Keratinocyte (primary cell): ENCODE measurements around the gene FOXB2. TPM values are rescaled to one million over a fixed set of nuclear protein-coding genes. Genes with fewer than 3 reads are reported as not detected.

Experiments
- DNase-seq: peaks from one replicate; pipeline ENCODE4 v3.0.0-alpha.2; 2011; ENCODE audit warnings: low read depth, missing footprints, low spot score
- FAIRE-seq: peaks from 2 replicates; lab custom pipeline; 2011; peaks lifted over from hg19 to GRCh38; lab: Jason Lieb, UNC
- H2AFZ ChIP-seq: 2 replicates; pipeline ENCODE4 v1.6.0; 2012; ENCODE audit warnings: low read length, control low read depth, inconsistent platforms; ENCODE audit not compliant: control insufficient read depth
- H3K27ac ChIP-seq: 2 replicates; pipeline ENCODE4 v1.5.1; 2011; ENCODE audit warnings: low read length; ENCODE audit not compliant: control insufficient read depth, insufficient read depth
- H3K27me3 ChIP-seq: 3 replicates; pipeline ENCODE4 v1.6.0; 2011; ENCODE audit warnings: low read length; ENCODE audit not compliant: control insufficient read depth, insufficient read depth; ENCODE audit errors: extremely low read depth
- H3K36me3 ChIP-seq, 2 experiments: 2 replicates in 1 of 2; 3 replicates in 1 of 2; pipeline ENCODE4 v1.5.1; 2011; ENCODE audit warnings: low read length in 2 of 2, mild to moderate bottlenecking in 1 of 2; ENCODE audit not compliant: control insufficient read depth in 2 of 2, insufficient read depth in 2 of 2; ENCODE audit errors: extremely low read depth in 1 of 2
- H3K4me1 ChIP-seq: 3 replicates; pipeline ENCODE4 v1.5.1; 2011; ENCODE audit warnings: low read length; ENCODE audit not compliant: control insufficient read depth, insufficient read depth; ENCODE audit errors: extremely low read depth
- H3K4me2 ChIP-seq: 3 replicates; pipeline ENCODE4 v1.6.0; 2011; ENCODE audit warnings: low read depth, low read length; ENCODE audit not compliant: control insufficient read depth, insufficient read depth; ENCODE audit errors: extremely low read depth
- H3K4me3 ChIP-seq, 3 experiments: fragments of 200-600 bp in 1 of 3; sonication (generic) in 1 of 3; 2 replicates in 2 of 3; 3 replicates in 1 of 3; pipeline ENCODE4 v1.5.1; 2011 to 2016; ENCODE audit warnings: low read length in 3 of 3, mild to moderate bottlenecking in 3 of 3, control low read depth in 2 of 3, inconsistent platforms in 1 of 3, low read depth in 1 of 3, mixed read lengths in 1 of 3, mixed run types in 1 of 3, moderate library complexity in 1 of 3; ENCODE audit not compliant: control insufficient read depth in 2 of 3, insufficient read depth in 2 of 3; ENCODE audit errors: extremely low read depth in 1 of 3
- H3K79me2 ChIP-seq: 2 replicates; pipeline ENCODE4 v1.6.0; 2012; ENCODE audit warnings: low read length; ENCODE audit not compliant: control insufficient read depth, insufficient read depth
- H3K9ac ChIP-seq: 3 replicates; pipeline ENCODE4 v1.6.0; 2011; ENCODE audit warnings: low read length; ENCODE audit not compliant: control insufficient read depth, insufficient read depth; ENCODE audit errors: extremely low read depth
- H3K9me1 ChIP-seq: 3 replicates; pipeline ENCODE4 v1.6.0; 2011; ENCODE audit warnings: low read length; ENCODE audit not compliant: control insufficient read depth, insufficient read depth; ENCODE audit errors: extremely low read depth
- H3K9me3 ChIP-seq: 2 replicates; pipeline ENCODE4 v1.5.1; 2012; ENCODE audit warnings: low read depth, low read length; ENCODE audit not compliant: control insufficient read depth
- H4K20me1 ChIP-seq: 3 replicates; pipeline ENCODE4 v1.6.0; 2011; ENCODE audit warnings: low read length; ENCODE audit not compliant: control insufficient read depth, insufficient read depth; ENCODE audit errors: extremely low read depth
- EZH2 ChIP-seq: IDR thresholded peaks from one replicate; pipeline ENCODE4 v1.6.1; 2012; ENCODE audit warnings: inconsistent platforms, mild to moderate bottlenecking, low read length, moderate library complexity
- dilution Hi-C: fragments of 300-500 bp; cut with MboI; formaldehyde crosslinking; loops from one replicate; pipeline ENCODE4 v1.7.0; 2020; ENCODE audit warnings: low sequenced_read_pairs; ENCODE audit not compliant: extremely low pct_ligation_motif_present
- polyA plus RNA-seq, 5 experiments: library from polyadenylated mRNA; depleted of rRNA in 3 of 5; stranded (reverse) in 3 of 5; stranded (forward) in 1 of 5; unstranded in 1 of 5; fragments of >200 nt; gene quantifications; 1 replicate in 1 of 5; 2 replicates in 3 of 5; 3 replicates in 1 of 5; pipeline versions ENCODE4 v1.2.1 to v1.2.3, GENCODE V29; 2011 to 2012; ENCODE audit warnings: missing spikeins in 2 of 5, low read depth in 1 of 5, low replicate concordance in 1 of 5
- TF ChIP-seq, protein P1 (sequence below), 3 experiments: IDR thresholded peaks in 1 of 3; conservative IDR thresholded peaks in 1 of 3; optimal IDR thresholded peaks in 1 of 3; 2 replicates in 2 of 3; 3 replicates in 1 of 3; pipeline versions ENCODE3 to v1.5.1; 2011; ENCODE audit warnings: low read length in 3 of 3, mild to moderate bottlenecking in 3 of 3, moderate library complexity in 2 of 3, control low read depth in 1 of 3, inconsistent platforms in 1 of 3; ENCODE audit not compliant: insufficient read depth in 2 of 3; ENCODE audit errors: extremely low read depth in 1 of 3

Gene FOXB2
- polyA plus RNA-seq, 1 donor (not counting 4 experiments of a cell fraction or from before 2014, with no cell fraction given), result not detected

DNA sequence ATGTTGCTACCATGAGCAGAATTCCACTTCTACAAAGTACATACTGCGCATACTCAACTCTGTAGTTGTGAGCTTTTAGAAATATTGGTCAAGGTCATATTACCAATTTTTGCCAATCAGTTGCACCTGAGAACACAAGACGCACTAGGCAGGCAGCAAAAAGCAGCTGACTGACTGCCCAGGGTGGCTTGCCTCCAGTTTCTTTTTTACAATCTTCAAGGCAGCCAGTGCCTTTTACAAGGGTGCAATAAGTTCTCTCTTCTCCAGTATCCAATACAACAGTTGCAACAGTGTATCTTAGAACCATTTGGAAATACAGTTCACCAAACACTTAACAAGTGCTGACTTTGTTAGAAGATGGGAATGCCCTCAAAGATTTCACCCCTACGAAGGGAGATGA, 16.1 kb upstream of the FOXB2 start:
- no peak overlapping the region for H3K4me3 ChIP-seq
- H2AFZ ChIP-seq, result no peak overlapping the region
- H3K79me2 ChIP-seq, result no peaks in the 10 kb centered on the region
- DNase-seq (no peak), FAIRE-seq (no peak)
- H3K9ac ChIP-seq, result no peak overlapping the region
- no peaks in the 10 kb centered on the region for H3K9me3 ChIP-seq
- no peak overlapping the region for H3K27ac ChIP-seq
- dilution Hi-C loops, result no loop called here
- no peaks in the 10 kb centered on the region for H3K9me1 ChIP-seq
- no peak for TF ChIP-seq EZH2
- TF ChIP-seq, protein P1, sequence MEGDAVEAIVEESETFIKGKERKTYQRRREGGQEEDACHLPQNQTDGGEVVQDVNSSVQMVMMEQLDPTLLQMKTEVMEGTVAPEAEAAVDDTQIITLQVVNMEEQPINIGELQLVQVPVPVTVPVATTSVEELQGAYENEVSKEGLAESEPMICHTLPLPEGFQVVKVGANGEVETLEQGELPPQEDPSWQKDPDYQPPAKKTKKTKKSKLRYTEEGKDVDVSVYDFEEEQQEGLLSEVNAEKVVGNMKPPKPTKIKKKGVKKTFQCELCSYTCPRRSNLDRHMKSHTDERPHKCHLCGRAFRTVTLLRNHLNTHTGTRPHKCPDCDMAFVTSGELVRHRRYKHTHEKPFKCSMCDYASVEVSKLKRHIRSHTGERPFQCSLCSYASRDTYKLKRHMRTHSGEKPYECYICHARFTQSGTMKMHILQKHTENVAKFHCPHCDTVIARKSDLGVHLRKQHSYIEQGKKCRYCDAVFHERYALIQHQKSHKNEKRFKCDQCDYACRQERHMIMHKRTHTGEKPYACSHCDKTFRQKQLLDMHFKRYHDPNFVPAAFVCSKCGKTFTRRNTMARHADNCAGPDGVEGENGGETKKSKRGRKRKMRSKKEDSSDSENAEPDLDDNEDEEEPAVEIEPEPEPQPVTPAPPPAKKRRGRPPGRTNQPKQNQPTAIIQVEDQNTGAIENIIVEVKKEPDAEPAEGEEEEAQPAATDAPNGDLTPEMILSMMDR (optimal IDR thresholded peaks at IDR 0.05 in 1 of 3, IDR thresholded peaks at IDR 0.05 in 1 of 3, conservative IDR thresholded peaks at IDR 0.05 in 1 of 3; ENCODE audit: extremely low read depth in 1 of 3, insufficient read depth in 2 of 3, low read length in 3 of 3), result no peak
- no peaks in the 10 kb centered on the region for H3K27me3 ChIP-seq
- no peak overlapping the region for H3K4me2 ChIP-seq
- no peaks in the 10 kb centered on the region for H3K4me1 ChIP-seq
- H3K36me3 ChIP-seq, result no peaks in the 10 kb centered on the region
- no peaks in the 10 kb centered on the region for H4K20me1 ChIP-seq

DNA sequence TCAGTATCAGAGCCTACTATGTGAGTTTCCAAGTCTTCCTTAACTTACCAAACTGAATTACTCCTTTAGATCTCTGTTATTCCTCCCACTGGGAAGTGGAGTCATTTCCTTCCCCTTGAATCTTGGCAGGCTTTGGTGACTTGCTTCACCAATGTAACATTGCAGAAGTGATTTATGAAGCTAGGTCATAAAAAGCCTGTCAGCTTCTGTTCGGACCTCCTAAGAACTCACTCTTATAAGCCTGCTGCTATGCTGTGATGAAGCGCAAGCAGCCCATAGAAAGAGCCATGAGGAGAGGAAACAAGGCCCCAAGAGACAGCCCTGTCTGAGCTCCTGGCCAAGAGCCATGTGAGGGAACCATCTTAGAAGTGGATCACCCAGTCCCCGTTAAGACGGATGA, 14.2 kb upstream of the FOXB2 start:
- no peaks in the 10 kb centered on the region for H3K4me1 ChIP-seq
- no peaks in the 10 kb centered on the region for H3K9me3 ChIP-seq
- no peaks in the 10 kb centered on the region for H3K27me3 ChIP-seq
- H3K27ac ChIP-seq, result no peak overlapping the region
- no peaks in the 10 kb centered on the region for H4K20me1 ChIP-seq
- no peaks in the 10 kb centered on the region for H3K79me2 ChIP-seq
- no peaks in the 10 kb centered on the region for H3K36me3 ChIP-seq
- no peaks in the 10 kb centered on the region for H3K9me1 ChIP-seq
- dilution Hi-C loops, result no loop called here
- FAIRE-seq (no peak), DNase-seq (no peak)
- no peak overlapping the region for H2AFZ ChIP-seq
- H3K4me2 ChIP-seq, result no peak overlapping the region
- no peak overlapping the region for H3K4me3 ChIP-seq
- no peak for TF ChIP-seq EZH2
- TF ChIP-seq, protein P1 (optimal IDR thresholded peaks at IDR 0.05 in 1 of 3, IDR thresholded peaks at IDR 0.05 in 1 of 3, conservative IDR thresholded peaks at IDR 0.05 in 1 of 3; ENCODE audit: extremely low read depth in 1 of 3, insufficient read depth in 2 of 3, low read length in 3 of 3), result no peak
- H3K9ac ChIP-seq, result no peak overlapping the region
